Uterus (tissue), 2 donors: ENCODE measurements around the gene BCL2L1.

Experiments used
- CTCF ChIP-seq, 4 experiments: fragments of 200-600 bp in 2 of 4; fragments of 450-650 bp in 2 of 4; sonication (generic) in 2 of 4; IDR thresholded peaks; one replicate each; pipeline ENCODE4 v1.5.1; 2016 to 2019; ENCODE audit warnings: antibody characterized with exemption in 4 of 4, mild to moderate bottlenecking in 2 of 4, moderate library complexity in 1 of 4
- POLR2A ChIP-seq, 2 donors: fragments of 450-650 bp; IDR thresholded peaks; one replicate each; pipeline ENCODE4 v1.6.1; 2016; ENCODE audit warnings: antibody characterized with exemption in 2 of 2, mild to moderate bottlenecking in 1 of 2, moderate library complexity in 1 of 2

GRCh38 chr20:31665753-31666152 lies 56.9 kb downstream of the BCL2L1 start:
- TF ChIP-seq CTCF (IDR thresholded peaks at IDR 0.05) = no peak
- TF ChIP-seq POLR2A (IDR thresholded peaks at IDR 0.05) = no peak
